ENCODE data around the gene KCNQ1OT1. TPM values are rescaled to one million over a fixed set of nuclear protein-coding genes. Genes with fewer than 3 reads are reported as not detected.

Gene KCNQ1OT1
- total RNA-seq, 2 experiments from 2014 or later = 0.33 to 0.44 TPM

- H3K4me3 Mint-ChIP-seq = no peak overlapping the region
- peaks cover 6% of the 10 kb centered on the region for H3K4me1 Mint-ChIP-seq
- no peak for ATAC-seq
- no peak for DNase-seq
- H3K36me3 Mint-ChIP-seq = peaks cover 3% of the 10 kb centered on the region
- no peaks in the 10 kb centered on the region for H3K27me3 Mint-ChIP-seq
- H3K9me3 Mint-ChIP-seq (ENCODE audit: low read depth) = no peaks in the 10 kb centered on the region
- H3K27ac Mint-ChIP-seq = no peak overlapping the region
- CTCF ChIA-PET = no interaction called here
Observed at GRCh38 chr11:2697866-2698265, 1.9 kb downstream of the KCNQ1OT1 start.

GRCh38 chr11:2696455-2696854, 3.3 kb downstream of the KCNQ1OT1 start:
- peaks cover 6% of the 10 kb centered on the region for H3K4me1 Mint-ChIP-seq
- CTCF ChIA-PET = no interaction called here
- no peaks in the 10 kb centered on the region for H3K9me3 Mint-ChIP-seq (ENCODE audit: low read depth)
- no peak overlapping the region for H3K4me3 Mint-ChIP-seq
- H3K36me3 Mint-ChIP-seq = peaks cover 3% of the 10 kb centered on the region
- no peaks in the 10 kb centered on the region for H3K27me3 Mint-ChIP-seq
- no peak for ATAC-seq
- H3K27ac Mint-ChIP-seq = no peak overlapping the region
- DNase-seq = no peak

GRCh38 chr11:2694995-2695939, 4.5 kb downstream of the KCNQ1OT1 start:
- CTCF ChIA-PET = no interaction called here

GRCh38 chr11:2694495-2694894, 5.3 kb downstream of the KCNQ1OT1 start:
- peaks cover 3% of the 10 kb centered on the region for H3K36me3 Mint-ChIP-seq
- no peaks in the 10 kb centered on the region for H3K9me3 Mint-ChIP-seq (ENCODE audit: low read depth)
- CTCF ChIA-PET = interaction anchor here (0.9 kb wide), 1 partner anchor 197 kb away, joined by 3 read pairs; no protein-coding TSS in a partner anchor
- H3K27me3 Mint-ChIP-seq = no peaks in the 10 kb centered on the region
- no peak for ATAC-seq
- H3K4me1 Mint-ChIP-seq = peaks cover 6% of the 10 kb centered on the region
- H3K4me3 Mint-ChIP-seq = no peak overlapping the region
- H3K27ac Mint-ChIP-seq = no peak overlapping the region
- DNase-seq = no peak

More at GRCh38 chr11:2694995-2695939, 4.5 kb downstream of the KCNQ1OT1 start:
- DNase-seq = no peak
- H3K4me3 Mint-ChIP-seq = no peak overlapping the region
- no peaks in the 10 kb centered on the region for H3K27me3 Mint-ChIP-seq
- H3K9me3 Mint-ChIP-seq (ENCODE audit: low read depth) = no peaks in the 10 kb centered on the region
- ATAC-seq = no peak
- H3K36me3 Mint-ChIP-seq = peaks cover 3% of the 10 kb centered on the region
- H3K27ac Mint-ChIP-seq = no peak overlapping the region
- peaks cover 6% of the 10 kb centered on the region for H3K4me1 Mint-ChIP-seq

GRCh38 chr11:2693271-2694261, 6.2 kb downstream of the KCNQ1OT1 start:
- ATAC-seq = no peak
- H3K4me3 Mint-ChIP-seq = no peak overlapping the region

GRCh38 chr11:2691991-2692875, 7.6 kb downstream of the KCNQ1OT1 start:
- H3K9me3 Mint-ChIP-seq (ENCODE audit: low read depth) = no peaks in the 10 kb centered on the region
- CTCF ChIA-PET = no interaction called here
- H3K36me3 Mint-ChIP-seq = no peaks in the 10 kb centered on the region
- H3K4me1 Mint-ChIP-seq = no peaks in the 10 kb centered on the region
- no peak overlapping the region for H3K27ac Mint-ChIP-seq
- ATAC-seq (no peak), DNase-seq (no peak)
- H3K4me3 Mint-ChIP-seq = no peak overlapping the region
- no peaks in the 10 kb centered on the region for H3K27me3 Mint-ChIP-seq

More at GRCh38 chr11:2693271-2694261, 6.2 kb downstream of the KCNQ1OT1 start:
- no peaks in the 10 kb centered on the region for H3K27me3 Mint-ChIP-seq
- peaks cover 5% of the 10 kb centered on the region for H3K4me1 Mint-ChIP-seq
- no peak overlapping the region for H3K27ac Mint-ChIP-seq
- no peaks in the 10 kb centered on the region for H3K9me3 Mint-ChIP-seq (ENCODE audit: low read depth)
- no peak for DNase-seq
- CTCF ChIA-PET = interaction anchor here (0.9 kb wide), 1 partner anchor 198 kb away, joined by 3 read pairs; no protein-coding TSS in a partner anchor
- H3K36me3 Mint-ChIP-seq = peaks cover 3% of the 10 kb centered on the region

GRCh38 chr11:2691355-2691761, 8.4 kb downstream of the KCNQ1OT1 start:
- no peaks in the 10 kb centered on the region for H3K4me1 Mint-ChIP-seq
- ATAC-seq (no peak), DNase-seq (no peak)
- H3K4me3 Mint-ChIP-seq = no peak overlapping the region
- H3K27ac Mint-ChIP-seq = no peak overlapping the region
- no peaks in the 10 kb centered on the region for H3K9me3 Mint-ChIP-seq (ENCODE audit: low read depth)
- CTCF ChIA-PET = no interaction called here
- H3K36me3 Mint-ChIP-seq = no peaks in the 10 kb centered on the region
- H3K27me3 Mint-ChIP-seq = no peaks in the 10 kb centered on the region

GRCh38 chr11:2690596-2691354, 9.0 kb downstream of the KCNQ1OT1 start:
- Mint-ChIP-seq H3K36me3 (no peaks in the 10 kb centered on the region), H3K4me3 (no peak overlapping the region), H3K27ac (no peak overlapping the region), H3K4me1 (no peaks in the 10 kb centered on the region), H3K9me3 (ENCODE audit: low read depth) (no peaks in the 10 kb centered on the region), H3K27me3 (no peaks in the 10 kb centered on the region)
- CTCF ChIA-PET = no interaction called here
- ATAC-seq (no peak), DNase-seq (no peak)

GRCh38 chr11:2689651-2690575, 9.9 kb downstream of the KCNQ1OT1 start:
- no peaks in the 10 kb centered on the region for H3K27me3 Mint-ChIP-seq
- H3K4me1 Mint-ChIP-seq = no peaks in the 10 kb centered on the region
- no peaks in the 10 kb centered on the region for H3K36me3 Mint-ChIP-seq
- no peak overlapping the region for H3K4me3 Mint-ChIP-seq
- no peak for ATAC-seq
- H3K9me3 Mint-ChIP-seq (ENCODE audit: low read depth) = no peaks in the 10 kb centered on the region
- no peak for DNase-seq
- no peak overlapping the region for H3K27ac Mint-ChIP-seq
- CTCF ChIA-PET = interaction anchor here (1.0 to 1.9 kb wide), 2 partner anchors 12 to 270 kb away, joined by 3 to 4 read pairs; no protein-coding TSS in a partner anchor

- DNase-seq (no peak), ATAC-seq (no peak)
- H3K27me3 Mint-ChIP-seq = no peaks in the 10 kb centered on the region
- H3K27ac Mint-ChIP-seq = no peak overlapping the region
- H3K4me3 Mint-ChIP-seq = no peak overlapping the region
- no peaks in the 10 kb centered on the region for H3K36me3 Mint-ChIP-seq
- no peaks in the 10 kb centered on the region for H3K9me3 Mint-ChIP-seq (ENCODE audit: low read depth)
- CTCF ChIA-PET = interaction anchor here (1.0 to 1.9 kb wide), 2 partner anchors 13 to 269 kb away, joined by 3 to 4 read pairs; no protein-coding TSS in a partner anchor
- no peaks in the 10 kb centered on the region for H3K4me1 Mint-ChIP-seq
Observed at GRCh38 chr11:2688381-2689231, 11.2 kb downstream of the KCNQ1OT1 start.

- CTCF ChIA-PET = no interaction called here
- ATAC-seq (no peak), DNase-seq (no peak)
- H3K27ac Mint-ChIP-seq = no peak overlapping the region
- H3K4me1 Mint-ChIP-seq = no peaks in the 10 kb centered on the region
- H3K27me3 Mint-ChIP-seq = no peaks in the 10 kb centered on the region
- no peaks in the 10 kb centered on the region for H3K9me3 Mint-ChIP-seq (ENCODE audit: low read depth)
- H3K4me3 Mint-ChIP-seq = no peak overlapping the region
- H3K36me3 Mint-ChIP-seq = no peaks in the 10 kb centered on the region
Observed at GRCh38 chr11:2687782-2688191, 12.0 kb downstream of the KCNQ1OT1 start.
